Measurements from ENCODE around the gene FOXD2. TPM values are rescaled to one million over a fixed set of nuclear protein-coding genes. Genes with fewer than 3 reads are reported as not detected.

Gene FOXD2
- total and polyA plus RNA-seq, 2 experiments from 2014 or later = 1.0 to 1.6 TPM

GRCh38 chr1:47409311-47410067 lies 28.4 kb upstream of the FOXD2 start:
- H2AFZ ChIP-seq = no peak overlapping the region
- no peaks in the 10 kb centered on the region for H3K9me2 ChIP-seq (replicated peaks; ENCODE audit: insufficient read depth)
- H3K27ac ChIP-seq = peak overlapping the region; percentile 23
- H4K20me1 ChIP-seq (ENCODE audit: insufficient read depth, poor library complexity, severe bottlenecking) = no peaks in the 10 kb centered on the region
- peaks cover 9% of the 10 kb centered on the region for H3K27me3 ChIP-seq
- H3K4me2 ChIP-seq = no peak overlapping the region
- TF ChIP-seq EZH2 (IDR thresholded peaks at IDR 0.05; ENCODE audit: borderline replicate concordance) = no peak
- TF ChIP-seq EZH2phosphoT487 (IDR thresholded peaks at IDR 0.05; ENCODE audit: low read depth, severe bottlenecking, unreplicated experiment) = no peak
- no peak for TF ChIP-seq CTCF (IDR thresholded peaks at IDR 0.05; ENCODE audit: poor library complexity)
- H3K9me3 ChIP-seq (ENCODE audit: low read depth) = no peaks in the 10 kb centered on the region
- H3K4me3 ChIP-seq = no peak overlapping the region
- 56% methylated on average over 12 of the region's 12 CpGs for WGBS (ENCODE audit: low lambda C conversion rate, missing lambda C conversion rate)
- no peaks in the 10 kb centered on the region for H3K79me2 ChIP-seq
- H3K36me3 ChIP-seq (replicated peaks; ENCODE audit: insufficient read depth, low read depth) = no peaks in the 10 kb centered on the region
- peaks cover 16% of the 10 kb centered on the region for H3K4me1 ChIP-seq (ENCODE audit: insufficient read depth)
- DNase-seq (ENCODE audit: low spot score) = peak; percentile 35

GRCh38 chr1:47410068-47410455 lies 27.8 kb upstream of the FOXD2 start:
- Histone ChIP-seq H3K4me3 (no peak overlapping the region), H3K79me2 (no peaks in the 10 kb centered on the region), H4K20me1 (ENCODE audit: insufficient read depth, poor library complexity, severe bottlenecking) (no peaks in the 10 kb centered on the region), H3K36me3 (replicated peaks; ENCODE audit: insufficient read depth, low read depth) (no peaks in the 10 kb centered on the region), H3K4me2 (no peak overlapping the region), H3K27ac (peak overlapping the region; percentile 23), H3K9me3 (ENCODE audit: low read depth) (no peaks in the 10 kb centered on the region), H3K9me2 (replicated peaks; ENCODE audit: insufficient read depth) (no peaks in the 10 kb centered on the region), H3K27me3 (peaks cover 15% of the 10 kb centered on the region), H2AFZ (no peak overlapping the region), H3K4me1 (ENCODE audit: insufficient read depth) (peaks cover 16% of the 10 kb centered on the region)
- TF ChIP-seq EZH2phosphoT487 (IDR thresholded peaks at IDR 0.05; ENCODE audit: low read depth, severe bottlenecking, unreplicated experiment) = no peak
- no peak for DNase-seq (ENCODE audit: low spot score)
- 66% methylated on average over 3 of the region's 3 CpGs for WGBS (ENCODE audit: low lambda C conversion rate, missing lambda C conversion rate)

- Histone ChIP-seq H3K27ac (no peak overlapping the region), H3K36me3 (replicated peaks; ENCODE audit: insufficient read depth, low read depth) (no peaks in the 10 kb centered on the region), H3K27me3 (peaks cover 26% of the 10 kb centered on the region), H3K4me3 (no peak overlapping the region), H3K79me2 (no peaks in the 10 kb centered on the region), H3K9me2 (replicated peaks; ENCODE audit: insufficient read depth) (no peaks in the 10 kb centered on the region), H3K4me2 (no peak overlapping the region), H2AFZ (no peak overlapping the region), H3K4me1 (ENCODE audit: insufficient read depth) (peaks cover 16% of the 10 kb centered on the region), H3K9me3 (ENCODE audit: low read depth) (no peaks in the 10 kb centered on the region), H4K20me1 (ENCODE audit: insufficient read depth, poor library complexity, severe bottlenecking) (no peaks in the 10 kb centered on the region)
- TF ChIP-seq CTCF (IDR thresholded peaks at IDR 0.05; ENCODE audit: poor library complexity) (no peak), EZH2phosphoT487 (IDR thresholded peaks at IDR 0.05; ENCODE audit: low read depth, severe bottlenecking, unreplicated experiment) (no peak), EZH2 (IDR thresholded peaks at IDR 0.05; ENCODE audit: borderline replicate concordance) (no peak)
- 59% methylated on average over 2 of the region's 2 CpGs for WGBS (ENCODE audit: low lambda C conversion rate, missing lambda C conversion rate)
- DNase-seq (ENCODE audit: low spot score) = no peak
These were observed 26.4 kb upstream of the FOXD2 start for GRCh38 chr1:47411436-47411835.

- Histone ChIP-seq H3K9me2 (replicated peaks; ENCODE audit: insufficient read depth) (no peaks in the 10 kb centered on the region), H4K20me1 (ENCODE audit: insufficient read depth, poor library complexity, severe bottlenecking) (no peaks in the 10 kb centered on the region), H3K9me3 (ENCODE audit: low read depth) (no peaks in the 10 kb centered on the region), H3K4me2 (no peak overlapping the region), H3K27me3 (peaks cover 33% of the 10 kb centered on the region), H3K79me2 (no peaks in the 10 kb centered on the region), H3K27ac (no peak overlapping the region), H3K4me3 (no peak overlapping the region), H3K4me1 (ENCODE audit: insufficient read depth) (peaks cover 16% of the 10 kb centered on the region), H3K36me3 (replicated peaks; ENCODE audit: insufficient read depth, low read depth) (no peaks in the 10 kb centered on the region), H2AFZ (no peak overlapping the region)
- 89% methylated on average over 14 of the region's 14 CpGs for WGBS (ENCODE audit: low lambda C conversion rate, missing lambda C conversion rate)
- TF ChIP-seq EZH2phosphoT487 (IDR thresholded peaks at IDR 0.05; ENCODE audit: low read depth, severe bottlenecking, unreplicated experiment) (no peak), CTCF (IDR thresholded peaks at IDR 0.05; ENCODE audit: poor library complexity) (no peak), EZH2 (IDR thresholded peaks at IDR 0.05; ENCODE audit: borderline replicate concordance) (no peak)
- DNase-seq (ENCODE audit: low spot score) = no peak
These were observed 25.4 kb upstream of the FOXD2 start for GRCh38 chr1:47412437-47412836.
